Stimulated activated CD4-positive, alpha-beta T cell treated with anti-CD3 and anti-CD28 coated beads, Interleukin-15, amount 100 ng/mL, for 24 hours (primary cell): Measurements from ENCODE around the gene SYT4.
"Not testable (repeated sequence)": the region's sequence is repeated elsewhere in the genome, so short reads cannot be mapped to it uniquely, and the experiment has no call there.

Experiments used
- DNase-seq: peaks from one replicate; pipeline ENCODE4 v3.0.0-alpha.2; 2020

SYT4 gene, protein sequence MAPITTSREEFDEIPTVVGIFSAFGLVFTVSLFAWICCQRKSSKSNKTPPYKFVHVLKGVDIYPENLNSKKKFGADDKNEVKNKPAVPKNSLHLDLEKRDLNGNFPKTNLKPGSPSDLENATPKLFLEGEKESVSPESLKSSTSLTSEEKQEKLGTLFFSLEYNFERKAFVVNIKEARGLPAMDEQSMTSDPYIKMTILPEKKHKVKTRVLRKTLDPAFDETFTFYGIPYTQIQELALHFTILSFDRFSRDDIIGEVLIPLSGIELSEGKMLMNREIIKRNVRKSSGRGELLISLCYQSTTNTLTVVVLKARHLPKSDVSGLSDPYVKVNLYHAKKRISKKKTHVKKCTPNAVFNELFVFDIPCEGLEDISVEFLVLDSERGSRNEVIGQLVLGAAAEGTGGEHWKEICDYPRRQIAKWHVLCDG

GRCh38 chr18:43277164-43277600, at the start of gene SYT4:
Gene SYT4, minus strand, starts transcription at chr18:43277490. Its CDS starts 209 bp downstream, at chr18:43277281.
- DNase-seq: no peak

GRCh38 chr18:43322132-43322531, 44.8 kb upstream of the SYT4 start:
- no peak for DNase-seq

DNA sequence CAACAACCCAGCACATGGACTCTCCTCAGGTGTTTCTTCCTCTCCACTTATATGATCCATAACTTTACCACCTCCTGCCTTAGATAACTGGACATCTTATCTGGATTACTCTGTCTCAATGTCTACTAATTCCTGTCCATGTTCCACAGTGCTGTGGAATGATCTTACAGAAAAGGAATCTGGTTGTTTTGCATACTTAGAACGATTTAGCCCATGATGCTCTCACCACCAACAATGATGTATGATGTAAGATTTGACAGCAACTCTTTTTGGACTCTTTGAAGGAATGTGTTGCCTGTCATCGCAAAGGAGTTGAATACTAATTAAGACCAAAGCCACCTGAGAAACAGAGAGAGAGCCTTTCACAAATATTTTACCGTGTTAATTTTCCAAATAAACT, 37.7 kb upstream of the SYT4 start:
- no peak for DNase-seq

DNA sequence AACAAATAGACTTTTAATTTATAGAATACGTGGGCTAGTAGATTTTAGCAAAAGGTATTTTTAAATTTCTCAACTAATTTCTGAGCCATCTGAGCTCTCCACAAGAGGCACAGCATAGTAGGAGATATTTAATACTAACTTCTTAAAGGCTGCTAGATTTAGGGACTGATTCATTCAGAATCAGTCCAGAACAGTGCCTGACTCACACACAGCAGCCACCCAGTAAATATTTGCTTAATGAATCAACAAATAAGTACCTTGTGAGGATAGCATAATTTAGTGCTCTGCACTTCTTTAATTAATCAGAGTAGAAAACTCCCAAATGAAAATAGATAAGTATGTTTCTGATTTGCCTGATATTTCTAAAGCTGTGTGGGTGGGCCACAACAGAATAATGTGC, 35.6 kb upstream of the SYT4 start:
- no peak for DNase-seq

GRCh38 chr18:43310239-43310638, 32.9 kb upstream of the SYT4 start:
- no peak for DNase-seq

DNA sequence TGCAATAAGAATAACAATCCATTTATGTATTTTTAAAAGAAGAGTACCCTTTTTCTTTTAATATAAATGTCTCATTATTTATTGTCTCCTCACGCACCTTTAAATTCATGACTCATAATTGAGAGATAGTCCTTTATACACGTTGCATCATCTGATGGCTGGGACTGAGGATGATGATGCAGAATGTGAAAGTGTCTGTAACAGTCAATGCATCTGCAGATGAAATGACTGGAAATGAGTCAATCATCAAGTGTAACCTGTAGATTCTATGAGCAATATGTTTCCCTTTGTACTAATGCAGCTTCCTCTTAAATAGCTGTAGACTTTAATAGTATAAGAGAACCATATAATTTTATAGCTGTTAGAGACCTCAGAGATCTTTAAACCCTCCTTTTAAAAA, 26.1 kb upstream of the SYT4 start:
- DNase-seq: no peak

DNA sequence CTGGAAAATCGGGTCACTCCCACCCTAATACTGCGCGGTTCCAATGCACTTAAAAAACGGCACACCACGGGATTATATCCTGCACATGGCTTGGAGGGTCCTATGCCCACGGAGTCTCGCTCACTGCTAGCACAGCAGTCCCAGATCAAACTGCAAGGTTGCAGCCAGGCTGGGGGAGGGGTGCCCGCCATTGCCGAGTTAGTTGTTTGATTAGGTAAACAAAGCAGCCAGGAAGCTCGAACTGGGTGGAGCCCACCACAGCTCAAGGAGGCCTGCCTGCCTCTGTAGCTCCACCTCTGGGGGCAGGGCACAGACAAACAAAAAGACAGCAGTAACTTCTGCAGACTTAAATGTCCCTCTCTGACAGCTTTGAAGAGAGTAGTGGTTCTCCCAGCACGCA, 8.9 kb upstream of the SYT4 start:
- not testable (repeated sequence) for DNase-seq

DNA sequence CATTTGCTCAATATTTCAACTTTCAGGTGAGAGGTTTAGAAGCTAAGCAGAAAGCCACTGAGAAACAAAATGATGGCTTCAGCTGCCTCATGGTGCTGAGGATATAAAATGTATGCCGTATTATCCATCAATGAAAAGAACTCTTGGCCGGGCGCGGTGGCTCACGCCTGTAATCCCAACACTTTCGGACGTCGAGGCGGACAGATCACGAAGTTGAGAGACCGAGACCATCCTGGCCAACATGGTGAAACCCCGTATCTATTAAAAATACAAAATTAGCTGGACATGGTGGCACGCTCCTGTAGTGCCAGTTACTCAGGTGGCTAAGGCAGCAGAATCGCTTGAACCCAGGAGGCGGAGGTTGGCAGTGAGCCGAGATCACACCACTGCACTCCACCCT, 6.0 kb upstream of the SYT4 start:
- no peak for DNase-seq

- no peak for DNase-seq
Observed at GRCh38 chr18:43279015-43279744, 1.9 kb upstream of the SYT4 start.

DNA sequence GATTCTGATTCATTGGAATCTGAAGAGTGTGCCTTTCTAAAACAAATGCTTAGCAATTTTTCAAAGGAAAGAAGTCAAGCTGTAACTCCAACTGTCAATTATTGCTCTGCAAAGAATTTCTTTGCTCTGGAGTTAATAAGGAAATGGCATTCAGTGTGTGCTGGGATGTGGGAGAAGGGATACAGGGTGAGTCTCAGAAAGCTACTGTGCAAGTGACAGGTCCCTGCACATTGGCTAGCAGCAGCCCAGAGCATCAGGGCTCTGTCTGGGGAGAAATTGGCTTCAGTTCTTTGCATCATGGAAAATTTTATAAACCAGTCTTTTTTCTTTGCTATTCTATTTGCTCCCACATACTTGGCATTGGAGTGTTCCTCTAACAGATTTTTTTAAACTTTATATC, 1.1 kb upstream of the SYT4 start:
- no peak for DNase-seq

- DNase-seq: no peak
Observed at GRCh38 chr18:43276491-43276890, 799 bp downstream of the SYT4 start.

GRCh38 chr18:43275546-43275945, 1.7 kb downstream of the SYT4 start:
- no peak for DNase-seq

DNA sequence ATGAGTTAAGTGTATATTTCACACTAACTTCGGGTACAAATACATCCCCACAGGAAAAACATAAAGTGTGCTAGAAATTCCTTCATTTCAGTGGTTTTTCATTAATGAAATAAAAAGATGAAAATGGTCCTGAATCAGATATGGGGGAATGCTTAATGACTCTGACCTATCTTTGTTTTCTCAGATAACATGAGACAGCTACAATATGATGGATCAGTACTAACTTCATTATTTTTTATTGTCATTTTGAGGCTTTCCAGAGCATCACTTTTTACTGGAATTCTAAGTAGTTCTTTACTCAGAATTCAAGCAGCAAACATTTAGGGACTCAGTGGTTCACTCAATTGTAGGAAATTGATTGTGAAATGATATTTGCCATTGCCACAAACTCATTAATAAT, 2.8 kb downstream of the SYT4 start:
- DNase-seq: no peak

- DNase-seq: peak; percentile 8
Observed at GRCh38 chr18:43271593-43272432, 5.5 kb downstream of the SYT4 start.

DNA sequence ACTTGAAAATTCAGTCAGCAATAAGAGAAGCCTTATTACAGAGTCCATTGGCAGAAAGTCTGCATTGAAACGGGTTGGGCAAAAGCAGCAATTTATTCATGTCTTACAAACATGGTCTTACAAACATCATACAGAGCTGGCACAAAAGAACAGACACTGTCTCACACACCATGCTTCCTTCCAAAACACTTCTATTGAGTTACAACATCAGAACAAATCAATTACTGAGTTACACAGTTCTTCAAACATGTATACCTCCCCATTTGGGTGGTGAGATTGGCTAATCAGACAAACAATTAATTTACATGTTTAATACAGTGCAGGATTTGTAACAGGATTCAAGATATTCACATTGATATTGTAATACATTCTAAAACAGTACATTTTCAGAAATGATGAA, 9.5 kb downstream of the SYT4 start:
- no peak for DNase-seq

DNA sequence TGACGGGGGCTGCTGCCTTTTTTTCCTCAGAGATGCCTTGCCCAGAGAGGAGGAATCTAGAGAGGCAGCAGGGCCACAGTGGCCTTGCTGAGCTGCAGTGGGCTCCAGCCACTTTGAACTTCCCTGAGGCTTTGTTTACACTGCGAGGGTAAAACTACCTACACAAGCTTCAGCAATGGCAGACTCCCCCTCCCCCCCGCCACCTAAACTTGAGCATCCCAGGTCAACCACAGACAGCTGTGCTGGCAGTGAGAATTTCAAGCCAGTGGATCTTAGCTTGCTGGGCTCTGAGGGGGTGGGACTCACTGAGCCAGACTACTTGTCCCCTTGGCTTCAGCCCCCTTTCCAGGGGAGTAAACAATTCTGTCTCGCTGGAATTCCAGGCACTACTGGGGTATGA, 11.8 kb downstream of the SYT4 start:
- DNase-seq: no peak

DNA sequence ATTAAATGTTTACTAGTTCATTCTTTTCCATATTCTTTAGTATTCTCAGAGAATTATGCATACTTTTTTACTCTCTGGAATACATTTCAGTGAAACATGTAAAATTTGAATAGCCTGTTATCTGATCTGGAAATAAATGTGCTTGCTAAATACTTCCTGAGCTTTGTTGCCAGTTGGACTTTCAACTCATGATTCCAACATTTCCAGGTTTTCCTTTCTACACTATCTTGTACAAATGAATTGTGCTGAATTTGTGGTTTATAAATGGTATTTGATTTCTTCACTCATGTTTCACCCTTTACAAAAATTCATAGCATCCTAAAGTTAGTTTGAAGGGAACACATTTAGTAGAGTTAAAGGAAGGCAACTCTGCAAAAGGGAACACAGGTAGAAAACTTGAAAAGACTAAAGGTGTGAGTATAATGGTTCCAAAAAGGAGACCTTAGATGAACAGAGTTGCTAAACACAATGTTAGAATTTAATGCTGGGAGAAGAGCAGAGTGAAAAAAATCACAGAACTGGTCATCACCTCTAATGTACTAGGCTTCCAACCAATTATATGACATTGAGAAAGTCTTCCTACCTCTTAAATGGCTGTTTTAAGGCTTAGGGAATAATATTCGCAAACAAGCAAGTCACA, 28.6 kb downstream of the SYT4 start:
- no peak for DNase-seq

DNA sequence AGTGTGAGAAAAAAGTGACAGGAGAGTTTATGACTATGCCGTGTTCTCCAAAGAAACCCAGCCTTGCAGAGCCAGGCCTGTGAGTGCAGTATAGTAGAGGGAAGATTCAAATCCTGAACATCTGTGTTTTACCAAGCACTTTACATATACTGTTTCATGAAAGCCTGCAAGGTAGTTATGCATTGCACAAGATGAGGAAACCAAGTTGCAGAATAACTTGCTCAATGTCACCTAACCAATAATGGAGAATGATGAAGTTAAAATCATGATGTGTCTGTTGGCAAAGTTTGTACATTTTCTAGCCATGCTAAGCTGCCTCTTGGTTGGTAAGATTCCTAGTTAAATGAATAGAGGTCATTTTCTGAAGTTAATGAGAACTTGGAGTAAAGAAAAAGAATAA, 29.3 kb downstream of the SYT4 start:
- no peak for DNase-seq

DNA sequence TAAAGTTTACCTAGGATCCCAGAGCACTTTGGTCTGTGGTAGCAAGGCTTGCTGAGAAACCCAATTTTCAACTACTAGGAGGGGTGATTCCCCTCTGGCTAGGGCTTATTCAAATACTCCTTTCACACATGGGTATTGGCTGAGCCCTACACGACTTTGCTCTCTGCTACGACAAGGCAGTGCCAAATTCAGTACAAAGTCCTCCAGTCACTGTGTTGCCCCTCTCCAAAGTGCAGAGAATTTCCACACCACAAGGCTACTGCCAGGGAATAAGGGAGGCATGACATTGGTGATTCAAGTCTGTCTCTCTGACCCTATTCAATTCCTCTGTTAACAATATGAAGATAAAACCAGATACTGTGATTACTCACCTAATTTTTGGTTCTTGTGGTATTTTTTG, 38.9 kb downstream of the SYT4 start:
- no peak for DNase-seq

DNA sequence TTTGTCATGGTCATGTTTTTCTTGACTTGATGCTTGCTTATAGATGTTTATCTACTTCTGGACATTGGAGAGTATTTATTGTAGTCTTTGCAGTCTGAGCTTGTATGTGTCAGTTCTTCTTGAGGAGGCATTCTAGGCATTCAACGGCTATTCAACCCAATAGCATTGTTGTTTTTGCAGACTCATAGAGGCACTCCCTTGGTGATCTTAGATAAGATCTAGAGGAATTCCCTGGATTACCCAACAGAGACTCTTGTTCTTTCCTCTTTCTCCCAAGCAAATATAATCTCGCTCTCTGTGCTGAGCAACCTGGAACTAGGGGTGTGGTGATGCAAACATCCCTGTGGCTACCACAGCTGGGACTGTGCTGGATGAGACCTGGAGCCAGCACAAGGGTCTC, 40.4 kb downstream of the SYT4 start:
- DNase-seq: no peak

- no peak for DNase-seq
Observed at GRCh38 chr18:43234889-43235288, 42.4 kb downstream of the SYT4 start.

DNA sequence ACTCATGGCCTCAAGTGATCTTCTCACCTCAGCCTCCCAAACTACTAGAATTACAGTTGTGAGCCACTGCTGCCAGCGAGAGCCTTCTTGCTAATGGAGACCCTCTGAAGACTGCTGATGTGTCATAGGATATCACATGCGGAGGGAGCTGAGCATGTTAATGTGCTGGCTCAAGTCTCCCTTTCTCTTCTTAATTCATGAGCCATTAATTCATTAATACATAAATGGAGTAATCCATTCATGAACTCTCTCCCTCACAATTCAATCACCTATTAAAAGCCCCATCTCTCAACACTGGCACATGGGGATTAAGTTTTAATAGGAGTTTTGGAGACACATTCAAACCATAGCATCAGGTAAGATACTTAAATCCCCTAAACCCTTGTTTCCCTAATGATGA, 54.8 kb downstream of the SYT4 start:
- no peak for DNase-seq

DNA sequence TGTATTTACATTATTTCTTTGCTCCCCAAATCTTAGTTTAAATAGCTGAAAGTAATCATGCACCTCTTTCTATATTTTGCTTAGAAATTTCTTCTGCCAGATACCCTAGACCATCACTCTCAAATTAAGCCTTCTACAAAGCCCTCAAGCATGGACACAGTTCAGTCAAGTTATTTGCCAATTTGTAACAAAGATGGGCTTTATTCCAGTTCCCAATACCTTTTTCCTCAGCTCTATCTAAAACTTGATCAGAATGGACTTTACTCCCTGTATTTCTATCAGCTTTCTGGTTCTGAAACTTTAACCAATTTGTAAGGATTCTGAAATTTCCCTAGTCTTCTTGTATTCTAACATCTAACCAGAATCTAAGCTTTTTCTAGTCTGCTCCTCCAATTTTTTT, 56.6 kb downstream of the SYT4 start:
- DNase-seq: no peak
